Endothelial cell of umbilical vein (primary cell): ENCODE data around the gene GDI2. TPM values are rescaled to one million over a fixed set of nuclear protein-coding genes. Genes with fewer than 3 reads are reported as not detected.

Source experiments
- BruUV-seq: library from RNA; stranded (reverse); fragments of 400-500 nt; replicated peaks from 2 replicates; lab custom pipeline; 2021; lab: Mats Ljungman, UMichigan
- CTCF ChIA-PET: fragments of 300-600, 350-600 bp; sonication (Branson Sonifier 250); formaldehyde crosslinking; loops from one replicate; lab custom pipeline; 2021; ENCODE audit warnings: antibody characterized with exemption, inconsistent platforms; lab: Charles Lee
- POLR2A ChIA-PET: fragments of 300-600, 350-600 bp; sonication (Branson Sonifier 250); formaldehyde crosslinking; loops from one replicate; lab custom pipeline; 2021; ENCODE audit warnings: antibody characterized with exemption, inconsistent platforms; lab: Charles Lee
- DNase-seq: peaks from one replicate; pipeline ENCODE4 v3.0.0-alpha.2; 2011; ENCODE audit warnings: low read depth, low spot score
- FAIRE-seq: peaks from 2 replicates; lab custom pipeline; 2011; peaks lifted over from hg19 to GRCh38; lab: Jason Lieb, UNC
- H2AFZ ChIP-seq: 2 replicates; pipeline ENCODE4 v1.6.0; 2012; ENCODE audit warnings: low read depth, low read length, control low read depth, inconsistent platforms
- H3K27ac ChIP-seq: 2 replicates; pipeline ENCODE4 v1.5.1; 2011; ENCODE audit warnings: low read depth, mild to moderate bottlenecking, control low read depth, low read length, moderate library complexity; ENCODE audit not compliant: insufficient read depth
- H3K27me3 ChIP-seq, 2 experiments: 2 replicates each; pipeline versions ENCODE4 v1.6.0 to v1.6.1; 2011; ENCODE audit warnings: low read length in 2 of 2, mixed read lengths in 1 of 2; ENCODE audit not compliant: control insufficient read depth in 2 of 2, insufficient read depth in 2 of 2
- H3K36me3 ChIP-seq, 2 experiments: 2 replicates in 1 of 2; 3 replicates in 1 of 2; pipeline ENCODE4 v1.5.1; 2011; ENCODE audit warnings: low read length in 2 of 2, mild to moderate bottlenecking in 1 of 2, moderate library complexity in 1 of 2; ENCODE audit not compliant: control insufficient read depth in 2 of 2, insufficient read depth in 2 of 2; ENCODE audit errors: extremely low read depth in 1 of 2
- H3K4me1 ChIP-seq: 3 replicates; pipeline ENCODE4 v1.5.1; 2011; ENCODE audit warnings: mild to moderate bottlenecking, low read length; ENCODE audit not compliant: control insufficient read depth, insufficient read depth; ENCODE audit errors: extremely low read depth
- H3K4me2 ChIP-seq: 2 replicates; pipeline ENCODE4 v1.6.1; 2011; ENCODE audit warnings: low read length, control low read depth, mixed read lengths; ENCODE audit not compliant: insufficient read depth
- H3K4me3 ChIP-seq, 3 experiments: fragments of 200-600 bp in 1 of 3; sonication (generic), shearing (Covaris generic) in 1 of 3; replicated peaks in 1 of 3; 2 replicates each; pipeline ENCODE4 v1.5.1; 2011 to 2016; ENCODE audit warnings: control low read depth in 3 of 3, low read length in 3 of 3, mild to moderate bottlenecking in 2 of 3, inconsistent platforms in 1 of 3, low read depth in 1 of 3, moderate library complexity in 1 of 3; ENCODE audit not compliant: insufficient read depth in 1 of 3
- H3K79me2 ChIP-seq: 2 replicates; pipeline ENCODE4 v1.6.0; 2012; ENCODE audit warnings: low read length, inconsistent platforms; ENCODE audit not compliant: control insufficient read depth, insufficient read depth
- H3K9ac ChIP-seq: replicated peaks from 2 replicates; pipeline ENCODE3; 2011; ENCODE audit warnings: low read length, control low read depth; ENCODE audit not compliant: insufficient read depth; ENCODE audit errors: extremely low read depth
- H3K9me1 ChIP-seq: replicated peaks from 3 replicates; pipeline ENCODE4 v1.6.0; 2011; ENCODE audit warnings: mild to moderate bottlenecking, low read length; ENCODE audit not compliant: control insufficient read depth, insufficient read depth; ENCODE audit errors: extremely low read depth
- H3K9me3 ChIP-seq: replicated peaks from 2 replicates; pipeline ENCODE4 v1.5.1; 2012; ENCODE audit warnings: low read length, inconsistent platforms; ENCODE audit not compliant: control insufficient read depth, insufficient read depth
- H4K20me1 ChIP-seq: replicated peaks from 2 replicates; pipeline ENCODE3; 2011; ENCODE audit warnings: mild to moderate bottlenecking, low read length; ENCODE audit not compliant: control insufficient read depth, insufficient read depth; ENCODE audit errors: extremely low read depth
- CTCF ChIP-seq, 2 donors: IDR thresholded peaks; 1 replicate in 1 of 2; 2 replicates in 1 of 2; pipeline ENCODE4 v1.5.1; 2011; ENCODE audit warnings: low read length in 2 of 2, mild to moderate bottlenecking in 2 of 2, moderate library complexity in 2 of 2, control low read depth in 1 of 2, inconsistent platforms in 1 of 2, low read depth in 1 of 2; ENCODE audit not compliant: insufficient read depth in 1 of 2; ENCODE audit errors: extremely low read depth in 1 of 2
- EZH2 ChIP-seq: IDR thresholded peaks from 2 replicates; pipeline ENCODE4 v1.6.1; 2012; ENCODE audit warnings: borderline replicate concordance, low read depth, mild to moderate bottlenecking, moderate library complexity, low read length, inconsistent platforms; ENCODE audit not compliant: severe bottlenecking
- FOS ChIP-seq: IDR thresholded peaks from 2 replicates; pipeline ENCODE4 v1.6.1; 2011; ENCODE audit warnings: mild to moderate bottlenecking, low read length, moderate library complexity, borderline replicate concordance; ENCODE audit not compliant: insufficient read depth
- GATA2 ChIP-seq: IDR thresholded peaks from 2 replicates; pipeline ENCODE4 v1.7.0; 2011; ENCODE audit warnings: low read depth, mild to moderate bottlenecking, moderate library complexity, mixed read lengths, low read length; ENCODE audit not compliant: insufficient read length, insufficient read depth
- JUN ChIP-seq: IDR thresholded peaks from 2 replicates; pipeline ENCODE4 v1.6.1; 2011; ENCODE audit warnings: borderline replicate concordance, low read depth; ENCODE audit not compliant: insufficient read length, insufficient read depth
- MYC ChIP-seq: IDR thresholded peaks from one replicate; pipeline ENCODE4 v1.6.1; 2011; ENCODE audit warnings: mild to moderate bottlenecking, low read depth, low read length
- POLR2A ChIP-seq: IDR thresholded peaks from 2 replicates; pipeline ENCODE4 v1.6.1; 2012; ENCODE audit warnings: low read depth, mild to moderate bottlenecking, control low read depth, low read length
- POLR2AphosphoS5 ChIP-seq: IDR thresholded peaks from 2 replicates; pipeline ENCODE4 v1.6.1; 2012; ENCODE audit warnings: low read depth, mild to moderate bottlenecking, control low read depth, low read length, moderate library complexity; ENCODE audit not compliant: insufficient read depth
- dilution Hi-C: fragments of 300-500 bp; cut with MboI; formaldehyde crosslinking; loops from one replicate; pipeline ENCODE4 v1.15.0; 2019; ENCODE audit warnings: low sequenced_read_pairs; ENCODE audit not compliant: extremely low pct_ligation_motif_present
- intact Hi-C: fragments of 100-400 bp; cut with micrococcal nuclease; formaldehyde crosslinking; loops from one replicate; pipeline ENCODE4 v1.10.0; 2022
- polyA plus RNA-seq, 4 experiments: library from polyadenylated mRNA; depleted of rRNA in 3 of 4; stranded (reverse) in 3 of 4; unstranded in 1 of 4; fragments of >200 nt; gene quantifications; 2 replicates each; pipeline versions ENCODE4 v1.2.1 to v1.2.3, GENCODE V29; 2011 to 2012; ENCODE audit warnings: missing spikeins in 1 of 4
- total RNA-seq: library from RNA; stranded (reverse); gene quantifications from 2 replicates; pipeline ENCODE4 v1.2.3, GENCODE V29; 2021
- TF ChIP-seq, protein P1 (sequence below): IDR thresholded peaks from 2 replicates; pipeline ENCODE4 v1.6.1; 2011; ENCODE audit not compliant: insufficient read depth, insufficient read length

Gene GDI2
- total and polyA plus RNA-seq, 2 donors (not counting 3 experiments of a cell fraction or from before 2014, with no cell fraction given): 154 to 307 TPM

DNA sequence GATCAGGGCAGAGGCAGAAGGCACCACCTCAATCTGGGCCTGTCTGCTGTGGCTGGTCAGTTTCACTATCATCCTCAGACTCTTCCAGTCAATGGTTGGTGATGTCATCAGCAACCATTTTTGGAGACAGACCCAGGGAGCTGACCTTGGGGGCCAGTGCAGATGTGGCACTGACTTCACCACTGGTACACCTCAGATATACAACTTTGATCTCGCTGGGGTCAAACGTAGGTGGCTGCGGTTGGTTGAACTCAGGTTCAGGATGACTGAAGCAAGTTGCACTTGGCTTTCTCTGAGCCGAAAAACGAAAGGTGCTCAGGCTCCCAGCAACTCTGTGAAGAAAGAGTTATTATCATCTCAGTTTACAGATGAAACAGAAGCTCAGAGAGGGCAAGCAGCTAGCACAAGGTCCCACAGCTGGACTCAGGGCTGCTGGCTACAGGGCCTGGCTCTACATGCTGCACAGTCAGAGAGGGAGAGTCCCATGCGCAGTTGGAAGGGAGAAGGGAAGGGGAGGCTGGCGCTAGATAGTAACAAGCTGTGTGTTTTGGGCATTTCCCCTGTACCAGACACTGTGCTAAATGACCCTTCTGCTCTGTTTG, 49.2 kb upstream of the GDI2 start:
- Histone ChIP-seq H3K9ac (no peak overlapping the region), H3K4me1 (peaks cover 8% of the 10 kb centered on the region), H3K79me2 (no peaks in the 10 kb centered on the region), H3K9me3 (no peaks in the 10 kb centered on the region), H2AFZ (no peak overlapping the region), H4K20me1 (no peaks in the 10 kb centered on the region), H3K27me3 (no peaks in the 10 kb centered on the region), H3K4me2 (no peak overlapping the region), H3K9me1 (no peaks in the 10 kb centered on the region), H3K36me3 (no peaks in the 10 kb centered on the region), H3K27ac (no peak overlapping the region), H3K4me3 (no peak overlapping the region)
- intact Hi-C loops (no loop called here), dilution Hi-C loops (no loop called here)
- POLR2A ChIA-PET: no interaction called here
- CTCF ChIA-PET: interaction anchor here (1.1 to 1.7 kb wide), 2 partner anchors 10 to 12 kb away, joined by 3 to 5 read pairs; no protein-coding TSS in a partner anchor
- FAIRE-seq: no peak
- DNase-seq: no peak
- TF ChIP-seq FOS: no peak
- TF ChIP-seq MYC: no peak
- no peak for TF ChIP-seq POLR2AphosphoS5
- TF ChIP-seq JUN: no peak
- no peak for TF ChIP-seq GATA2
- TF ChIP-seq, protein P1, sequence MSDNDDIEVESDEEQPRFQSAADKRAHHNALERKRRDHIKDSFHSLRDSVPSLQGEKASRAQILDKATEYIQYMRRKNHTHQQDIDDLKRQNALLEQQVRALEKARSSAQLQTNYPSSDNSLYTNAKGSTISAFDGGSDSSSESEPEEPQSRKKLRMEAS: no peak
- TF ChIP-seq CTCF (IDR thresholded peaks at IDR 0.05; ENCODE audit: extremely low read depth in 1 of 2, insufficient read depth in 1 of 2, low read depth in 1 of 2, low read length in 2 of 2): no peak
- TF ChIP-seq POLR2A: no peak
- TF ChIP-seq EZH2: no peak
- BruUV-seq: no TSS peak
